GM19035 (cell line): ENCODE data around the gene DDX39B.
"Not testable (repeated sequence)": the region's sequence is repeated elsewhere in the genome, so short reads cannot be mapped to it uniquely, and the experiment has no call there.

Experiments used
- ATAC-seq: cut with Tn5 transposase; IDR thresholded peaks from one replicate; pipeline ENCODE4 v1.9.1; 2021; ENCODE audit not compliant: unreplicated experiment

Gene DDX39B

GRCh38 chr6:31575952-31576685, 34.3 kb upstream of the DDX39B start:
- ATAC-seq, result no peak

- ATAC-seq, result no peak
Observed at GRCh38 chr6:31575335-31575901, 33.6 kb upstream of the DDX39B start, which contains the start of gene TNF. Gene TNF, plus strand, starts transcription at chr6:31575565. Its CDS starts 177 bp downstream, at chr6:31575742.

GRCh38 chr6:31574106-31575061, 32.6 kb upstream of the DDX39B start:
- no peak for ATAC-seq

GRCh38 chr6:31573239-31574105, 31.7 kb upstream of the DDX39B start:
- no peak for ATAC-seq

- ATAC-seq, result no peak
Observed at GRCh38 chr6:31572041-31572911, 30.5 kb upstream of the DDX39B start, which contains the start of gene LTA. Gene LTA, plus strand, starts transcription at chr6:31572289. Its CDS starts 454 bp downstream, at chr6:31572743.

GRCh38 chr6:31569861-31570536, 28.2 kb upstream of the DDX39B start:
- no peak for ATAC-seq

GRCh38 chr6:31568537-31568961, 26.7 kb upstream of the DDX39B start:
- ATAC-seq, result peak; percentile 70

GRCh38 chr6:31567531-31568370, 25.9 kb upstream of the DDX39B start:
- ATAC-seq, result no peak

- no peak for ATAC-seq
Observed at GRCh38 chr6:31560697-31561058, 18.9 kb upstream of the DDX39B start.

- peak; percentile 70 for ATAC-seq
Observed at GRCh38 chr6:31559958-31560696, 18.3 kb upstream of the DDX39B start.

GRCh38 chr6:31559606-31559957, 17.8 kb upstream of the DDX39B start:
- ATAC-seq, result peak; percentile 9

- ATAC-seq, result no peak
Observed at GRCh38 chr6:31558631-31559500, 17.1 kb upstream of the DDX39B start.

- no peak for ATAC-seq
Observed at GRCh38 chr6:31558318-31558625, 16.5 kb upstream of the DDX39B start.

- no peak for ATAC-seq
Observed at GRCh38 chr6:31557443-31558317, 15.9 kb upstream of the DDX39B start.

GRCh38 chr6:31556307-31556706, 14.5 kb upstream of the DDX39B start:
- ATAC-seq, result no peak

- ATAC-seq, result not testable (repeated sequence)
Observed at GRCh38 chr6:31551371-31551770, 9.6 kb upstream of the DDX39B start.
